Stimulated activated CD4-positive, alpha-beta T cell treated with anti-CD3 and anti-CD28 coated beads, TNF-alpha, amount 100 ng/mL, for 1 hour (primary cell): ENCODE data around the gene ASPSCR1.
A peak's percentile ranks its signal among the peaks of the same experiment; 100 is the strongest.

ENCODE experiments used
- DNase-seq, 3 donors: peaks; one replicate each; pipeline ENCODE4 v3.0.0-alpha.2; 2020; ENCODE audit warnings: low read depth in 3 of 3, low spot score in 1 of 3

The ASPSCR1 gene

GRCh38 chr17:81960130-81960958 lies 17.1 kb upstream of the ASPSCR1 start:
- no peak for DNase-seq

- DNase-seq, result no peak
Measured at GRCh38 chr17:81961087-81961511, 16.3 kb upstream of the ASPSCR1 start, which contains the start of gene NOTUM. TSS of gene NOTUM (minus strand) at chr17:81961187. CDS start at chr17:81960909, 278 bp downstream.

GRCh38 chr17:81961521-81962498 lies 15.6 kb upstream of the ASPSCR1 start:
- no peak for DNase-seq

GRCh38 chr17:81962499-81963441 lies 14.7 kb upstream of the ASPSCR1 start:
- DNase-seq, result no peak

GRCh38 chr17:81964081-81964849 lies 13.2 kb upstream of the ASPSCR1 start:
- no peak for DNase-seq

GRCh38 chr17:81966343-81967243 lies 10.8 kb upstream of the ASPSCR1 start:
- no peak for DNase-seq

- DNase-seq, result no peak
Measured at GRCh38 chr17:81967244-81967532, 10.2 kb upstream of the ASPSCR1 start.

GRCh38 chr17:81967533-81968395 lies 9.7 kb upstream of the ASPSCR1 start:
- peak; percentile 72 to 82 (median 78) for DNase-seq

- no peak for DNase-seq
Measured at GRCh38 chr17:81968396-81968745, 9.1 kb upstream of the ASPSCR1 start.

GRCh38 chr17:81968850-81969812 lies 8.3 kb upstream of the ASPSCR1 start:
- no peak for DNase-seq

- no peak for DNase-seq
Measured at GRCh38 chr17:81973432-81973831, 4.0 kb upstream of the ASPSCR1 start.

GRCh38 chr17:81976332-81977210 lies 858 bp upstream of the ASPSCR1 start:
- no peak for DNase-seq

- no peak for DNase-seq
Measured at GRCh38 chr17:81978524-81979298, 1.3 kb downstream of the ASPSCR1 start.

- no peak for DNase-seq
Measured at GRCh38 chr17:81980122-81980521, 2.7 kb downstream of the ASPSCR1 start.

GRCh38 chr17:81980707-81981343 lies 3.4 kb downstream of the ASPSCR1 start:
- no peak for DNase-seq
